Daoy (cell line): Measurements from ENCODE around the gene ARHGAP27. TPM values are rescaled to one million over a fixed set of nuclear protein-coding genes. Genes with fewer than 3 reads are reported as not detected.

ENCODE experiments used
- DNase-seq: peaks from one replicate; pipeline ENCODE4 v3.0.0-alpha.2; 2015; ENCODE audit warnings: low read depth
- total RNA-seq: library from RNA; depleted of rRNA; stranded (reverse); fragments of >200 nt; shearing (Covaris generic); gene quantifications from 2 replicates; pipeline ENCODE4 v1.2.3, GENCODE V29; 2014

ARHGAP27 gene
- total RNA-seq, 1 experiment from 2014 or later, result 3.3 TPM

DNA sequence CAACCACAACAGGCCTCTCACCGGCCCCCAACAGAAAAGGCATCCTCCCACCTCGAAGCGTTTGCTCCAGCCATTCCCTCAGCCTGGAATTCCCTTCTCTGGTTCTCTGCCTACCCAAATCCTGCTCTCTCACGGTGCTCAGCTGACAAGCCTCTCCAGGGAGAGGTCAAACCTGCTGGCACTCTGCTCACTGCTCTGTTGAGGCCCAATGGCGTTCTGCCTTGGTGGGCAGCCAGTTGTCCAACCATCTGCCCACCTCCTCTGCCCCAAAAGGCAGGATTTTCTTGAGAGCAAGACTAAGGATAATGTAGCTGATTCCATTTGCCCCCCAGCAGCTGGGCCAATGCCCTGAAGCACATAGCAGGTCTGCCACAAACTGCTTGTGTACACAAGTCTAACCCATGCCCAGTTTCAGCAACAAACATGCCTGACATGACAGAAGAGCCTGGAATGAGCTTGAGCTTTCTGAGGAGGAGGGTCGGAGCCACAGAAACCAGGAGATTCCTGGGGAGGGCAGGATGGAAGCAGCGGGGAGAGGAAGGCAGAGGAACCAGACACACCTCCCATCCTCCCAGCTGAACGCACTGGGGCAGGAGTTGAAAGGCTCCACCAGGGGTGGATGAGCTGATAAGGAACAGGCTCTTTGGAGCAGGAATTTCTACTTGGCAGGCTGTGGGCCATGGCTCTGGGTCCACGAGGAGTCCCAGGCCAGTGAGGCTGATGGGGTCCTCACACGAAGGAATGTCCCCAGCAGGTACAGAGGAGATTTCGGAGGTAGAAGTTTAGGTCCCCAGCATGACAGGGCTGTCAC, 23.9 kb downstream of the ARHGAP27 start:
- DNase-seq, result no peak

DNA sequence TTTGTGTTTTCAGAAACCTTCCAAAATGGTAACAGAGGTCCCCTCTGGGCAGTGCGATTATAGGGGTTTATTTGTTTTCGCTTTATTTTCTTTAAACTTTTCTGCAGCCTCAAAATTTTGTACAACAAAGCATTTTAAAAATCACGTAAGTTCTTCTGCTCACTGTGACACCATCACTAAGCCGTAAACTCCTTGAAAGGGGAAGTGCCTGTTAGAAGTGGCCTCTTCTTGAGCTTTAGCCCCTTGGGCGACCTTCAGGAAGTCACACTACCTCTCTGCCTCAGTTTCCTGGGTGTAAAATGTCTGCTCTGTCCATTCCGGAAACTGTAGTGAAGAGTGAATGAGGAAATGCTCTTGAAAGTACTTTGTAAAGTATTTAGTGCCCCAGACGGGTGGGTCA, 26.6 kb downstream of the ARHGAP27 start:
- no peak for DNase-seq

DNA sequence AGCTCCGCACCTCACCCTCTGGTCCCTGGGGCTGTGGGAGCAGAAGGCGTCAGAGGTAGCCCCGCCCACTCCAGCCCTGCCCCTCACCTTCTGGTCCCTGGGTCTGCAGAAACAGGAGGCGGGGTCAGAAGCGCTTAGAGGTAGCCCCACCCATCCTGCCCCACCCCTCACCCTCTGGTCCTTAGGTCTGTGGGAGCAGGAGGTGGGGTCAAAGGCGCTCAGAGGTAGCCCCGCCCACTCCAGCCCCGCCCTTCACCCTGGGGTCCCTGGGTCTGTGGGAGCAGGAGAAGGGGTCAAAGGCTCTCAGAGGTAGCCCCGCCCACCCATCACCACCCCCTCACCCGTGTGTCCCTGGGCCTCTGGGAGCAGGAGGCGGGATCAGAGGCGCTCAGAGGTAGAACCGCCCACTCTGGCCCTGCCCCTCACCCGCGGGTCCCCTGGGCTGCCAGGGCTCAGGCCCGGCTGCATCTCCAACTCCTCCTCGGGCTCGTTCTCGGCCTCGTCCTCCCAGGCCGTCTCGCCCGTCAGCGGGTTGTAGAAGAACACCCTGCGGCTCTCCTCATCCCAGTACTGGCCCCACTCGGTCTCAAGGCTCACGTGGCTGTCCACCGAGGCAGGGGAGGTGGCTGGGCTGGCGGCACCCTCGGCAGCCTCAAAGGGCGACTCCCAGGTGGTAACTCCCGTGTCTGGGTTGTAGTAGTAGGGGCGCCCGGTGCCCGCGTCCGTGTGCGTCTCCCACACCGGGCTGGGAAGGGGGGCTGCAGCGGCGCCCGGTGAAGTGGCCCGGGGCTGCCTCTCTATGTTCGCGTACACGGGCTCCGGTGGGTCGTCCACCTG, 27.2 kb downstream of the ARHGAP27 start:
- DNase-seq, result peak; percentile 58

GRCh38 chr17:45404870-45405249, 27.8 kb downstream of the ARHGAP27 start:
- DNase-seq, result no peak

DNA sequence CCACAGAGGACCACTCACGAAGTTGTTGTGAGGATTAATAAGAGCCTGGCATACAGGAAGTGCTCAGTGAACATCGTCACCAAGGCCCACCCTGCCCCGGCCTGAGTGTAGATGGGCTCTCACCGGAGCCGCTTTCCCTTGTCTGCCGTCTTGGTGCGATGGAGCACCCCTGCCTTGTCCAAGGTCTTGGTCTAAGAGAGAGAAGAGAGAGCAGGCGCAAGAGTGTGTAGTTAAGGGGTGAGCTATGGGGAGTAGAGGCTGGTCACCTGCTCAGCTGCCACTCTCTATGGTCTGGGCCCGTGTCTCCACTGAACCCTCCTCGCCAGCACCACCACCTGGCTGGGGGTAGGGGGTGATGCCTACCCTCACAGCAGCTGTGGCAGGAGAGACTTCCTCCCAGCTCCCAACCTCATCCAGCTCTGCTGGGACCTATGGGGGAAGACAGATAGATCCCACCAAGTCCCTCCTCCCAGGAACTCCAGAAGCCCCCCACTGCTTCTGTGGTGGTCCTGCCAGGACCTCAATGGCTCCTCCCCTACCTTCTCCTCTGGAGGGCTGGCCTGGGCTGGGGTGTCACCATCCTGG, 28.7 kb downstream of the ARHGAP27 start:
- DNase-seq, result no peak

DNA sequence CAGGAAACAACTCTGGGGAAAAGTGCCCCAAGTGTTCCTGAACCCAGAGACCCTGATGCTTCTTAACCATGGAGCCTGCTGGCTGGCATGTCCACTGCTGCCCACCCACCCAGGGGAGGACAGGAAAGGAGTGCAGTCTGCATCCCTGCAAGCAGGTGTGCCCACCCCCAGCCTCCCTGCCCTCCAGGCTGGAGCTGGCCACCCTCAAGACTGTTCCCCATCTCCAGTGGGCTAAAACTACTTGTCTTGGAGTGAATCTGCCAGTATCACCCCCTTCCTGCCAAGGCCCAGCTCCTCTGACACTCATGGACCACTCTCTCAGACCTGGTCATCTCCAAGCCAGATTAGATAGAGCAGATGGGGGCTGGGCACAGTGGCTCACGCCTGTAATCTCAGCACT, 29.8 kb downstream of the ARHGAP27 start:
- no peak for DNase-seq

- DNase-seq, result no peak
These were observed 33.9 kb downstream of the ARHGAP27 start for GRCh38 chr17:45398800-45399199.

DNA sequence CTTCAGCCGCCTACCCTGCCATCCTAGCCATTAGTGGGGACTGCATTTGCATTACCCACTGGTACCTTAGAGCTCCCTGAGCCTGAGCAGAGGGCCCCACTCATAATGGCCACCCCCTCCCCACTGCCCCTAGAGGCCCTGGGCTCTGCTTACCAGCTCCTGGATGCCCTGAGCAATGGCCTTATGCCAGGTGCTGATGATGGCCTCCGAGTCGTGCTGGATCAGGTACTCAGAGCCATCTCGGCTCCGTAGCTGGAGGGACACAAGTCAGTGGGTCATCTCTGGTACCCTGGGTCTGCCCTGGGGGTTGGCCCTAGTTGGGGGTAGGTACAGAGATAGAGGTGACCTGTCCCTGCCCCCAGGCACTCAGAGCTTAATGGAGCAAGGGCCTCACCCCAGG, 34.9 kb downstream of the ARHGAP27 start:
- no peak for DNase-seq

- no peak for DNase-seq
These were observed 36.0 kb downstream of the ARHGAP27 start for GRCh38 chr17:45396496-45397205.

DNA sequence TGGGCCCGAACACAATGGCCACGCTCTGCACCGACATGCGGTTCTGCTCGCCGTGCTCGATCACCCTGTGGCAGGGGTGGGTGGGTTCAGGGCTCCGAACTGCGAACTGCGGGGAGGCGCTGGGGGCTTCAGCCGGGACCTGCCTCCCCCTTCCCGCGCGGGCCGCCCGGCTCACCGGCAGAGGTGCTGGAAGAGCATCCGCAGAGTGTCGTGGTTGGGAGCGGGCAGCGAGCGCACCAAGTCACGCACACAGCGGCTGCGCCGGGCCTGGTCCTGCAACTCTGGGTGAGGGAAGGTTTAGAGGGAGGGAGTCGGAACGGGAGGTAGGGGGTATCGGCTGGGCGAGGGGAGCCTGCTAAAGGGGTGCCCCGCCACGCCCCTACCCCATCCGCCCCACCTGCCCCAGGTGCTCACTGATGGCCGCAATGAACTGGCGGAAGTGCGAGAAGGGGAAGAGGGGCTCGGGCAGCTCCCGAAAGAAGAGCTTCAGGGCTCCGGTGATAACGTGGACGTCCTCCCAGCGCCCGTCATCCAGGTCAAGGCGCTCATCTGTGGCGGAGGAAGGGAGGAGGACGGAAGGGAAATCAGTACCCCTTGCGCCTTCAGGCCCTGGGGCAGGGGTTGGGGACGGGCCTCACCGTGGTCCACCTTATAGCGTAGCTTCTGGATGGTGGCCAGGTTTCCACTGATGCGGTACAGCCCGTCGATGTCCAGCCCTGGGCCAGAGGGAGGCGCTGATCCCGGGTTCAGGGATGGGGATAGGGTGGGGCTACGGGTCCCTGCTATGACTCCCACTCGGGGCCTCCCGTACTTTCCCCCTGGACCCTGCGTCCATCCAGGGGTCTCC, 36.9 kb downstream of the ARHGAP27 start:
- DNase-seq, result no peak

DNA sequence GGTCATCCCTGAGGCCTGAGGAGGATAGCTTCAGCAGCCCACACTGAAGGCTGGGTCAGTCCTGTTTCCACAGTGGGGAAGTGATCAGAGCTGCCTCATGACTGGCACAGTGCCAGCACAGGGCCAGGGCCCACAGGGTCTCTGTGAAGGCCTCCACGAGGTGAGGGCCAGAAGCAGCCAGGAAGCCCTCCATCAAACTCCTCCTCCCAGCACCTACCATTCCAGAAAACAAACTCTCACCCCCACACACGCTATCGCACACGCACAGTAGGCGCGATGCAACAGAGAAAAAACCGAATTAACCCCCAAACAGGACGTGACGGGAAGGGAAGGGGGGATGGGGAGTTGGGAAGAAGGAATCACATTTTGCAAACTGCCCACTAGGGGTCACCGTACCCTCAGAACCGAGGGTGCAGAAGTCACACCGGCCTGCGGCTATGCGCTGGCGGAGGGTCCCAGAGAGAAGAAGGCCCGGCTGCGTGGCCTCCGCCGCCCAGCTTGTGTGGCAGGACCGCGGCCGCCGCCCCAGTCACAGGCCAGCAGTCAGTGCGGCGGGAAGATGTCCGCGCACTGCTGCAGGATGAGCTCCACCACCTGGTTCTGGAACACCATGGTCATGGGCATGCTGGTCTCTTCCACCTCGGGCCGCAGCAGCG, 37.6 kb downstream of the ARHGAP27 start:
- peak; percentile 88 for DNase-seq

DNA sequence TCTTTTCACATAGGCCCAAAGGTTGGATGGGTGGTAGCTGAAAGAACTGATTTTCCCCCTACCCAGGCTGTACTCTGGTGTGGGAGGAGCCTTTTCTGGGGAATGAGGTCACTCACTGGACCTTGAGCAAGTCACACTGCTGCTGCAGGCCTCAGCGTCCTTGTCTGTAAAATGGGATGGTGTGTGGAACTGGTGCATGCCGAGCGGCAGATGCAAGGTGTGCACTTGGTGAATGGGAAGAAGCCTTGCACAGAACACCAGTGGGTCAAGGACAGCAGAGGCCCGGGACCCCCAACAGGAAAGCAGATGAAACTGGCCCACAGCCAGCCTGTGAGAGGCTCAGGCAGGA, 38.1 kb downstream of the ARHGAP27 start:
- DNase-seq, result no peak

DNA sequence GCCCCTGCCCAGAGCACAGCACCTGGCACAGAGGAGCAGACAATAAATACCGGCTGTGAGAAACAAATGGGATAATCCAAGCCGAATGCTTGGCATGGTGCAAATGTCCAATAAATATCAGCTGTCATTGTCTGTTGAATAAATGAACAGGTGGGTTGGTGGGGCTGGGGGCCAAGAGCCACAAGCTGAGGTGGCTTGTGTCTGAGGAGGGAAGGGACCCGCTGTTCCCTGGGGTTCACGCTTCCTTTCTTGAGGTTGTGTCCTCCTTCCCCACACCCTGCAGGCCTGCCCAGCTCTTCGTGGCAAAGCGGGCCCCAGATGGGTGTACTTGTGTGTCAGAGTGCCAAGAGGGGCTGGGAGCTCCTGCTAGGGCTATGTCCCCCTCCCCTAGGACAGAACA, 38.6 kb downstream of the ARHGAP27 start:
- DNase-seq, result no peak

DNA sequence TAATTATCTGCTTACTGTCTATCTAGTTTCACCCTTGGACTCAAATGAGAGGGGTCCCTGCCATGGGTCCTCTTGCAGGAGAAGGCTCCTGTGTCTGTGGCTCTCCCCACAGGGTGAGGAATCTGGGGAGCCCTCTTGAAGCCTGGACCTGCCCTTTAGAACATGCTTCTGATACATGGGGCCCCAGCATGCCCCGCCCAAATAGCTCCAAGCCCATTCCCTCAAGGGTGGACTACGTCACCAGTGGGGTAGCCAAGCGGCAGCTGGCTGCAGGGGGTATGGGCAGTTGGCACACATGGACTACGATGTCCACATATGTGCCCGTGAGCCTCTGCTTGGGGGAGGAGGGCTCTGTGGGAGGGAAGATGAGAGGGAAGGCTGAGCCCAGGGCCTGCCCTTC, 39.3 kb downstream of the ARHGAP27 start:
- DNase-seq, result no peak

GRCh38 chr17:45391918-45392317, 40.8 kb downstream of the ARHGAP27 start:
- DNase-seq, result no peak

DNA sequence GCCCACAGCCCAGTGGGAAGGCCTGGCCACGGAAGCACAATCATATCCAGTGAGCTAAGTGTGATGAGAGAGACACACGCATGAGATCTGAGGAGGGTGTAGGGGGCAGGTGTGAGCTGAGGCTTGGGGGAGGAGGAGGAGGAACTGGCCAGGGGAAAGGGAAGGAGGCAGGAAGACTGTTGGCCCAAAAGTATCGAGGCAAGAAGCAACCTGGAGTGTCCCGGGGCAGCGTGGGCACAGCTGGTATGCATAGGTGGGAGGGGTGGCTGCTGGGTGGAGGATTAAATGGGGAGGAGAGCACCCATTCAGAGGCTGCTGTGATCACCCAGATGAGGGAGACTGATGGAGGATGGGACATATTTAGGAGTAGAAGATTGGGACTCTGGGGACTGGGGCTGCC, 41.4 kb downstream of the ARHGAP27 start:
- DNase-seq, result no peak

DNA sequence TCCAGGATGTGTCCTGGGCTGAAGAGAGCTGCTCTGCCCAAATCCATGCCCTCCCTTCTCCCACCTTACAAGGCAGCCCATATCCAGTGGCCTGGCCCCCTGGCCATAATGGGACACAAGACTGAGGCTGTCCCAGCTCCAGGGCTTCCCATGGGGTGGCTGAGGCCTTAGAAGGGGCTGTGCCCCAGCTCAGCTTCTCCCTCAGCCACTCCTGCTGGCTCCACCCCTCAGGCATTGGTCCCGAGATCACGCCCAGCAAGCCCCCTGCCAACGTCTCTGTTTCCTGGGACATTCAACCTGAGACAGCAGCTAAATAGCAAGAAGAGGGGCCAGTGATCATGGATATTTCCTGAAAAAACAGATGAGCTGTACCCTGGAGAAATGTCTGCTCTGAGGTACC, 43.3 kb downstream of the ARHGAP27 start:
- no peak for DNase-seq

- peak; percentile 53 for DNase-seq
These were observed 43.9 kb downstream of the ARHGAP27 start for GRCh38 chr17:45388604-45389325.

DNA sequence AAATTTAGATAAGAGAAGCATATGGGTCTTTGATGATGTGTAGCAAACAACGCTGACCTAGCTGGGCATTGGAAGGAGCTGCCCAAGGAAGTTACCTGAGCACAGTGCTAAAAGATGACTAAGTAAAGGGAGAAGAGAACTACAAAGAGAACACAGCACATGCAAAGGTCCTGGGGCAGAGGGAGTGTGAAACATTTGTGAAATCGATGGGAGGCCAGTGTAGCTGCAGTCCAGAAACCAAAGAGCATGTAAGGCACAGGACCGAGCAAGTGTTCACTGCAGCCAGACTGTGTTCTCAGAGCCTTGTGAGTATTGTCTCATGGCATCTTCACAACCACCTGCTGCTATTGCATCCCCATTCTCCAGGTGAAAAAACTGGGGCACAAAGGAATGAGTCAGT, 44.9 kb downstream of the ARHGAP27 start:
- DNase-seq, result no peak

GRCh38 chr17:45386178-45386577, 46.5 kb downstream of the ARHGAP27 start:
- DNase-seq, result no peak
